ENCODE results near the gene BANK1.

The BANK1 gene

DNA sequence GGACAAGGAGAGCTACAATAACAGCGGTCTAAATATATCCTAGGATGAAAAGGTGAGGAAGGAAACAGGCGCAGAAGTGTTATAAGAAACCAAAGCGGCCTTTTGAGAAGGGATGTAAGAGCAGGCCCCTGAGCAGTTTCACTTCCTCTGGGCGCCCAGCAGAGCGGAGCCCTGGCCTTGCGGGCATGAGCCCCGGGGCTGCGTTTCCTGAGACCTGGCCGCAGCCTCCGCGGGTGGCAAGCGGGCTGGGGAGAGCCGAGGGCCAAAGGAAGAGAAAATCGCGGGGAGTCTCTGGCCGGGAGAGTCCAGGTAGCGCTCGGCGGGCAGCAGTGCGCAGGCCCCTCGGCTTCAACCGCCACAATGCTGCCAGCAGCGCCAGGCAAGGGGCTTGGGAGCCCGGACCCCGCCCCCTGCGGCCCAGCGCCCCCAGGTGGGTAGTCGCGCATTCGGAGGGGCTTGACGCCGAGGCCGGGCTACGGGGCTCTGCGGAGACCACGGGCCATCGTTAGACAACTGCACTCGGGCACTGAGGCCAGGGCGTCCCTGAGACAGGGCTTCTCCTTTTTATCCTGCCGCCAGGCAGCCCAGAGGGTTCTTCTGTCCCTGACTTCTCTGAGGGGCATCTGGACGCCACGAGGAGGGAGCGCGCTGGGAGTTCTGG, at the start of gene BANK1:
BANK1 (plus strand) TSS at position 210 of the 661 bp plus-strand sequence; CDS start at position 361, 151 bp downstream.
- DNase-seq (ENCODE audit: low read depth): peak; percentile 24

GRCh38 chr4:101753721-101754120, 36.8 kb upstream of the BANK1 start:
- DNase-seq (ENCODE audit: low read depth): no peak

- no peak for DNase-seq (ENCODE audit: low read depth)
These were observed 34.3 kb upstream of the BANK1 start for GRCh38 chr4:101756181-101756580.

GRCh38 chr4:101761405-101761804, 29.1 kb upstream of the BANK1 start:
- DNase-seq (ENCODE audit: low read depth): no peak

DNA sequence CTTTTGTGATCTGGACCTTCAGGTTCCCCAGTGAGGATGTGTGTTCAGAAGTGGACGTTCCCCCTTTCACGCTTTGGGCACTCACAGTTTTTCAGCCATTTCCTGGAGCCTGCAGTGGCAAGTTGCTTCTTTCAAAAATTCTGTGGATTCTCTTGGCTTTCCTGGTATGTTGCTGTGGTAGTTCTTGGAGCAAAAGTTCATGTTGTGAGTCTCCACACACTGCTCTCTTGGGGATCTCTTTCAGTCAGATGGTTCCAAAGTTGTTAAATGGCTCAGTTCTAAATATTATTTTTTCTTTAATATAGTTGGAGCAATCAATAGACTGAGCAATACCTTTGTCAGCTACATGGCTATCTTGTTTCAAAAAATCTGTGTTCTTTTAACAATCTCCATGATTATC, 28.5 kb upstream of the BANK1 start:
- no peak for DNase-seq (ENCODE audit: low read depth)

- DNase-seq (ENCODE audit: low read depth): no peak
These were observed 28.0 kb upstream of the BANK1 start for GRCh38 chr4:101762534-101762933.

DNA sequence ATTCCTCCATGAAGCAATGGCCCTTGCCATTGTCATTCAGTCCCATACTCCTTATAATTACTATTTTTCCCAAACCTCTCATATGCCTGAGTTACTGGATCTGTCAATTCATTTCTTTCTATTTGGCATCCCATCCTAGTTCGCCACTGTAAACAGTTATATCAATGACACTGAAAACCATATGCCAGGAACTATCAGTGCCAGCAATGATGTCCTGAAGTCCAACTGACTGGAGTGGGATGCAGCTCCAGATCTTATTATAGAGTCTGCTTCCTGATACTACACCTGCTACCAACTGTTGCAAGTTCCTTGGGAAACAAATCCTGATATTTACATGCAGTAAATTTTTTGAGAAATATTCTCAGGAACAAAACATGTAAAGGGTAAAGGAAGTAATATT, 27.0 kb upstream of the BANK1 start:
- no peak for DNase-seq (ENCODE audit: low read depth)

DNA sequence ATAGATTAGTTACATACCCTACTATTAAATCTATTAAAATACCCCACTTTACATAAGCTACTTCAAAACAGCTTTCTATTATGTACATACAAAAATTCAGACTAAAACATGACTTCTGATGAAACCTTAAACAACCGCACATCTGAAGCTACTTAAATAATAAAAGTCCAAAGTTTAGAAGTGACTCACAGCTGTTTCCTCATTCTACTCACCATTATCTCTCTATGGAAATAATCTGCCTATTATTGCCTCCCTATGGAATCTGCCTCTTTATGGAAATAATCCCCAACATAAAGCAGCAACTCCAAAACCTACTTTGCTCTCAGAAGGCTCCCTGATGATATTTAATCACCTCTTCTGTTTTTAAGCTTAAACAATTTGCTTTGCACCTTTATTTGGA, 15.7 kb upstream of the BANK1 start:
- DNase-seq (ENCODE audit: low read depth): no peak

DNA sequence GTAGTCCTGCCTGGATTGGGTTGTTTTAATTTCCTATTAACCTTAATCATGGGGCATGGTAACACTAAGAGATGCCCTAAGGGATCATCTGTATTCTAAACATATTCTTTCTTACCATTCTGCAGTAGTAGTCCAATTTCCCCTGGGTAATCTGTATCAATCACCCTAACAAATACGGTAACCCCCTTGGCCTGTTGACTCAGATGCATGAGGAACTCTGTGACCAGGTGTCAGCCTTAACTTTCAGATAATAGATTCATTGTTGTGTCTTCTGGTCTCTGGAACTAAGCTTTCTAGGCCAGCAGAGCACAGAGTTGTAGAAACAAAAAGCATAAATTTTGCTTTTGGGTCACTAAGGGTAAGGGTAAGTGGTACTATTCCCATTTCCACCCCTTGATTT, 13.1 kb upstream of the BANK1 start:
- no peak for DNase-seq (ENCODE audit: low read depth)

DNA sequence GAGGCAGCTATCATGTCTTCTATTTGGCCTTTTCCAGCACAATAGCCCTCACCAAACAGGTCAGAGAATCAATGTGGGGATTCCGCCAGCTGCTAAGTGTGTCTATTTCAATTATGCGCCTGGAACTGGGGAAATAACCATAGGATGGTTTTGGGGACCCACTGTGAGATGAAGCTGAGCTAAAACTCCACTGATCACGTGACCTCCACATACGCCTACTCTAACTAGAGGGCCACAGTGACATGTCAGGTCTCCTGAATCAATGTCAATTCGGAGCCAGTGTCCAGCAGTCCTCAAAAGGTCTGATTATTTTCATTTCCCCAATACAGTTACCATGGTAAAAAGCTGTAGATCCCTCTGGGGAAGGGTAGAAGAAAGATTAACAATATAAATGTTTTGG, 10.2 kb upstream of the BANK1 start:
- no peak for DNase-seq (ENCODE audit: low read depth)

- no peak for DNase-seq (ENCODE audit: low read depth)
These were observed 8.0 kb upstream of the BANK1 start for GRCh38 chr4:101782546-101782945.

DNA sequence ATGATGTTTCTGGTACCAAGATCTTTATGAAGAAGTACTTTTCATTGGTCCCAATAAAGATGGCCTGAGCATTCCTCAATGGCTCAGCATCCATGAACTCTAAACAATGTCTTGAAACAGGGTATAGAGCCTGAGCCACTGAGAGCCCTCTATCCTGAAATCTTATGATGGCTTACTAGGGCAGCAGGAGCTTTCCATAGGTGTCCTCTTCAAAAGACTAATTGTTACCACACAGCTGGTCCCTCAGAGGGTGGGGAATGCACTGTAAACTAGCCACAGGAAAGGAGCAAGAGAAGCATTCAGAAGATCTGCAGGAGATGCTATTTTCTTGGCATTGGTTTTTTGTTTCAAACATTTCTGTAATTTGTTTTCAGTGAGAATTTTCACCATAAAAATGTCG, 5.6 kb upstream of the BANK1 start:
- no peak for DNase-seq (ENCODE audit: low read depth)

DNA sequence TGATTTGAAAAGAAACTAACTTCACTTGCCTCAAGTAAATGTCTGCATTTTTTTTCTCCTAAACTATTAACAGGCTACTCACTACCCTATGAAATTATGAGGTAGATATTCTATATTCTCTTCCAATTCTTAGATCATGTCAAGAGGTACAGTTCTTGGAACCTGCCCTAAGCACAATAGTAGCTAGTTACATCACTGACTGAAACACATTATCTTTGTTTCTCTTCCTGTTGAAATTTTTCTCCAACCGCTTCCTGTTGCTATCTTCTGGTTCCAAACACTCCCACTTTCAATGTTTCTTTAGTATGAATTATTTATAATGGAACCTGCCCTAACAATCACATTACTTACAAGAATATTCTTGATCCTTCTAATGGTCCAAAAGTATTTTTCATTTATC, 5.0 kb upstream of the BANK1 start:
- no peak for DNase-seq (ENCODE audit: low read depth)

GRCh38 chr4:101787701-101788316, 2.7 kb upstream of the BANK1 start:
- DNase-seq (ENCODE audit: low read depth): no peak

- no peak for DNase-seq (ENCODE audit: low read depth)
These were observed 640 bp downstream of the BANK1 start for GRCh38 chr4:101791182-101791558.

DNA sequence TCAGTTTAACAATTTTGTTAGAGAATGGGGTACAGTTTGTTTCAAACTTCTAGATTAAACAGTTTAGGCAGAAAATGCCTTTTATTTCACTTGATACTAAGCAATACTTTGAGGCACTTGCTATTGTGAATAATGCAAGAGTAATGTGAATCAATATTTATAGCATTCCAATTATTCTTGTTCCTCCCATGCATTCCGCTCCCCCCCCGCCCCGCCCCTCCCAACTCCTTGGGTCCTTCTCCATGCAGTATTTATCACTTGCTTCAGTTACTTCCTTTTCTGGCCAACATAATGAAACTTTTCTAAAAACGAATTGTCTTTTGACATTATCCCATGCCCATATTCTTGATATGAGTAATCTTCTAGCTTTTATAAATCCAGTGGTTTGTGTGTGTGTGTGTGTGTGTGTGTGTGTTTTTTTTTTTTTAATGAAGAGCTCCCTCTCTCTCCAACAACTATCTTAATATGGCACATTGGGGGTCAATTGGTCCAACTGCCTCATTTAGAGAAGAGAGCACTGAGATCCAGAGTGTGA, 1.6 kb downstream of the BANK1 start:
- DNase-seq (ENCODE audit: low read depth): no peak

GRCh38 chr4:101793397-101793796, 2.9 kb downstream of the BANK1 start:
- DNase-seq (ENCODE audit: low read depth): no peak

DNA sequence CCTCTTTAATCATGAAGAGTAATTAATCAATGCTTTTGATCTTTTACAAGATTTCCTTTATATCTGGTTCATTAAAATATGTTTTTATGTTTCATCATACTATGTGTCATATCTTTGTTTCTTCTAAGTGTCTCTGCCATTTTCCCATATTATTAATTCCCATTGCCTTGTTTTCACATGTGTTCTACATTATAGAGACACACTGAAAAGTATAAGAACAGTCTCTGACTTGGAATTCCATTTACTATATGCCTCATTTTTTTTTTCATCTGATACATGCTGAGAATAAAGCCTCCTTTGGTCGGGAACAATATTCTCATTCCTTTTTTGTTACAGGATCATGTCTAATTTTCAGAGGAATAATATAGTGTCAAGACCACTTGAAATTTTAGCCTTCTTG, 4.3 kb downstream of the BANK1 start:
- no peak for DNase-seq (ENCODE audit: low read depth)

- no peak for DNase-seq (ENCODE audit: low read depth)
These were observed 5.2 kb downstream of the BANK1 start for GRCh38 chr4:101795704-101796103.

- DNase-seq (ENCODE audit: low read depth): no peak
These were observed 11.4 kb downstream of the BANK1 start for GRCh38 chr4:101801958-101802357.

GRCh38 chr4:101806914-101807313, 16.4 kb downstream of the BANK1 start:
- DNase-seq (ENCODE audit: low read depth): no peak

DNA sequence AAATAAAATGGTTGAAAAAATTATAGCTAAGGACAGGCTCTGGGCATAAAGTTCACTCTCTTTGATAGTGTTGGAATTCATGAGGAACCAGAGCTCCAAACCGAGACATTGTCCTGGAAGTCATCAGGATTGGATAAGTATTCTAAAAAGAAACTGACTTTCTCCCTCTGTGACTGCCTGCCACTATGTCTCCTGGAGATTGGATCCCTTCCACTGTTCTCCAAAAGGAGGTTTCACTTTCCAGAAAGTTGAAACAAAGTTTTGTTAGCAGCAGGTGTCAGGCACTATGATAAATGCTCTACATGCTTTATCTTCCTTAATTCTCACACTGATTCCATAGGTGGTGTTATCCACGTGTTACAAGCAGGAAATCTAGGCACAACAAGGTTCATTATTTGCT, 16.8 kb downstream of the BANK1 start:
- DNase-seq (ENCODE audit: low read depth): no peak

- no peak for DNase-seq (ENCODE audit: low read depth)
These were observed 23.1 kb downstream of the BANK1 start for GRCh38 chr4:101813604-101814003.

DNA sequence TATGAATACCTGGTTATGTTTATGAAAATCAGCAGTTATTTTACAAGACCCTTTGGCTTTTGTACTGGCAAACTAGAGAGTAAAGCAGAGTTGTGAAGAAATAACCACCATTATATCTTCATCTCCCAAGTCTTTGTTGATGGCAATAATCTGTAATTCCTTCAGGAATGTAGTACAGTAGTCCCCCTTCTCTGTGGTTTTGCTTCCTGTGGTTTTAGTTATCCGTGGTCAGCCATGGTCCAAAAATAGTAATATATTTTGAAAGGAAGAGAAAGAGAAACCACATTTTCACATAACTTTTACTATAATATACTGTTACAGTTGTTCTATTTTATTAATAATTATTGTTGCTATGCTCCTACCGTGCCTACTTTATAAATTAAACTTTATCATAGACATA, 27.8 kb downstream of the BANK1 start:
- no peak for DNase-seq (ENCODE audit: low read depth)
